K562 (cell line): ENCODE data around the gene KISS1R. TPM values are rescaled to one million over a fixed set of nuclear protein-coding genes. Genes with fewer than 3 reads are reported as not detected.

Experiments used
- CBFA2T2 ChIP-seq: fragments of 450-650 bp; conservative IDR thresholded peaks from 2 replicates; pipeline ENCODE4 v1.6.1; 2017; ENCODE audit warnings: mild to moderate bottlenecking
- ETV5 ChIP-seq: sonication (generic); formaldehyde crosslinking; IDR thresholded peaks from 2 replicates; pipeline ENCODE4 v1.4.0; 2020; ENCODE audit warnings: low read depth, mild to moderate bottlenecking, missing genetic modification reagents
- FOXJ3 ChIP-seq: sonication (generic); formaldehyde crosslinking; IDR thresholded peaks from 2 replicates; pipeline ENCODE4 v1.4.0; 2020; ENCODE audit warnings: mild to moderate bottlenecking, missing genetic modification reagents
- HDAC1 ChIP-seq, 2 experiments: fragments of 450-650 bp; IDR thresholded peaks; 2 replicates each; pipeline ENCODE4 v1.6.1; 2016 to 2017; ENCODE audit warnings: inconsistent platforms in 1 of 2, mild to moderate bottlenecking in 1 of 2, moderate library complexity in 1 of 2
- KLF10 ChIP-seq: fragments of 250-450 bp; sonication (Bioruptor Pico); IDR thresholded peaks from 2 replicates; pipeline ENCODE4 v1.6.1; 2021; ENCODE audit warnings: matching md5 sums
- KLF13 ChIP-seq: fragments of 450-650 bp; IDR thresholded peaks from 2 replicates; pipeline ENCODE4 v1.6.1; 2016; ENCODE audit warnings: missing genetic modification characterization, low read depth, mild to moderate bottlenecking, missing compliant biosample characterization, moderate library complexity, borderline replicate concordance
- LARP7 ChIP-seq: fragments of 450-650 bp; IDR thresholded peaks from 2 replicates; pipeline ENCODE4 v1.6.1; 2016
- MTF1 ChIP-seq: fragments of 250-450 bp; sonication (Bioruptor Pico); IDR thresholded peaks from 2 replicates; pipeline ENCODE4 v1.9.0; 2021; ENCODE audit warnings: moderate library complexity, mild to moderate bottlenecking, inconsistent platforms, borderline replicate concordance
- PCBP2 ChIP-seq: fragments of 200-400 bp; formaldehyde crosslinking; IDR thresholded peaks from 2 replicates; pipeline ENCODE4 v1.6.1; 2018; ENCODE audit warnings: low read length, low read depth, mild to moderate bottlenecking, moderate library complexity; ENCODE audit not compliant: poor library complexity, severe bottlenecking
- POLR2G ChIP-seq: fragments of 200-400 bp; formaldehyde crosslinking; IDR thresholded peaks from 2 replicates; pipeline ENCODE4 v1.6.1; 2017; ENCODE audit warnings: low read depth, mild to moderate bottlenecking, antibody characterized with exemption, low read length, moderate library complexity
- RBFOX2 ChIP-seq: fragments of 200-400 bp; formaldehyde crosslinking; IDR thresholded peaks from 2 replicates; pipeline ENCODE4 v1.6.1; 2017; ENCODE audit warnings: low read depth, mild to moderate bottlenecking, low read length, moderate library complexity
- RBM34 ChIP-seq: fragments of 200-400 bp; formaldehyde crosslinking; IDR thresholded peaks from 2 replicates; pipeline ENCODE4 v1.6.1; 2018; ENCODE audit warnings: low read length, borderline replicate concordance; ENCODE audit not compliant: insufficient read depth
- SNRNP70 ChIP-seq: fragments of 200-400 bp; formaldehyde crosslinking; optimal IDR thresholded peaks from 2 replicates; pipeline ENCODE3; 2017; ENCODE audit warnings: low read depth, low read length
- TBP ChIP-seq: optimal IDR thresholded peaks from 2 replicates; pipeline ENCODE3; 2011; ENCODE audit warnings: low read depth, low read length, improper control_type of control experiment
- TFAM ChIP-seq: fragments of 250-450 bp; sonication (Bioruptor Pico); conservative IDR thresholded peaks from 2 replicates; pipeline ENCODE4 v1.5.0; 2021; ENCODE audit warnings: mild to moderate bottlenecking, moderate library complexity
- THRB ChIP-seq: fragments of 450-650 bp; formaldehyde crosslinking; conservative IDR thresholded peaks from 2 replicates; pipeline ENCODE4 v1.4.0; 2022; ENCODE audit warnings: mild to moderate bottlenecking, missing genetic modification characterization
- YBX1 ChIP-seq: fragments of 450-650 bp; IDR thresholded peaks from 2 replicates; pipeline ENCODE4 v1.7.1; 2016; ENCODE audit warnings: mild to moderate bottlenecking
- ZNF140 ChIP-seq: fragments of 250-450 bp; sonication (Bioruptor Pico); IDR thresholded peaks from 2 replicates; pipeline ENCODE4 v1.8.0; 2021; ENCODE audit warnings: moderate library complexity, mild to moderate bottlenecking, inconsistent platforms
- ZNF274 ChIP-seq: IDR thresholded peaks from 2 replicates; pipeline ENCODE4 v1.6.1; 2011; ENCODE audit warnings: low read depth, mild to moderate bottlenecking, low read length, moderate library complexity, borderline replicate concordance
- ZNF347 ChIP-seq: fragments of 450-650 bp; formaldehyde crosslinking; IDR thresholded peaks from 2 replicates; pipeline ENCODE4 v1.4.0; 2020; ENCODE audit warnings: low read depth, mild to moderate bottlenecking, moderate library complexity
- ZNF444 ChIP-seq: fragments of 250-450 bp; sonication (Bioruptor Pico); IDR thresholded peaks from 2 replicates; pipeline ENCODE4 v1.4.0; 2020; ENCODE audit warnings: mild to moderate bottlenecking, moderate library complexity
- ZNF449 ChIP-seq: fragments of 250-450 bp; sonication (Bioruptor Pico); IDR thresholded peaks from 2 replicates; pipeline ENCODE4 v1.8.0; 2022; ENCODE audit warnings: moderate library complexity, mild to moderate bottlenecking, inconsistent platforms
- ZNF699 ChIP-seq: fragments of 250-450 bp; sonication (Bioruptor Pico); IDR thresholded peaks from 2 replicates; pipeline ENCODE4 v1.8.0; 2021; ENCODE audit warnings: mild to moderate bottlenecking, moderate library complexity; ENCODE audit not compliant: insufficient replicate concordance
- polyA plus RNA-seq, 8 experiments: library from polyadenylated mRNA; depleted of rRNA in 4 of 8; stranded (reverse) in 5 of 8; unstranded in 3 of 8; fragments of >200 nt; fragmentation: Nextera tagmentation in 2 of 8; fragmentation: Illumina TruSeq in 1 of 8; extraction: Ambion mirVana in 2 of 8; extraction: Trizol in 1 of 8; gene quantifications; 2 replicates each; pipeline versions ENCODE4 v1.2.1 to v1.2.3, GENCODE V29; 2011 to 2014; ENCODE audit warnings: inconsistent platforms in 1 of 8, missing spikeins in 1 of 8
- total RNA-seq, 7 experiments: library from RNA; depleted of rRNA in 6 of 7; stranded (reverse); fragments of >200 nt in 6 of 7; fragmentation: Illumina TruSeq in 2 of 7; extraction: Trizol in 2 of 7; gene quantifications; 2 replicates each; pipeline versions ENCODE4 v1.2.1 to v1.2.3, GENCODE V29; 2011 to 2021; ENCODE audit warnings: low replicate concordance in 1 of 7
- TF ChIP-seq, protein P1 (sequence below): fragments of 200-800 bp; sonication (Bioruptor generic); IDR thresholded peaks from 2 replicates; pipeline ENCODE4 v1.6.1; 2017; ENCODE audit warnings: missing genetic modification characterization, missing compliant biosample characterization

KISS1R gene
- total and polyA plus RNA-seq, 9 of the 15 experiments (the other 6 are each of a cell fraction or from before 2014, with no cell fraction given), result 0.37 to 39.4 (median 2.0) TPM

GRCh38 chr19:954672-955494 is 37.8 kb downstream of the KISS1R start (continued):
- TF ChIP-seq PCBP2, result no peak
- no peak for TF ChIP-seq ZNF274
- no peak for TF ChIP-seq YBX1
- peak; percentile 59 for TF ChIP-seq RBFOX2
- peak; percentile 71 for TF ChIP-seq ETV5 (CRISPR knock-in tag)
- TF ChIP-seq TBP, result no peak
- no peak for TF ChIP-seq RBM34
- TF ChIP-seq CBFA2T2, result peak; percentile 60
- no peak for TF ChIP-seq FOXJ3 (CRISPR knock-in tag)
- no peak for TF ChIP-seq ZNF347 (CRISPR knock-in tag)
- TF ChIP-seq ZNF699, result no peak
- no peak for TF ChIP-seq LARP7
- TF ChIP-seq MTF1, result no peak
- no peak for TF ChIP-seq ZNF444
- 0 out of 2 replicates have a peak, but pooled peaks have one; percentile 28 for TF ChIP-seq KLF13 (tag)
- TF ChIP-seq HDAC1 (IDR thresholded peaks at IDR 0.05), result no peak; a peak in 2 of 4 replicates
- no peak for TF ChIP-seq THRB (CRISPR knock-in tag)
- TF ChIP-seq ZNF140 (CRISPR knock-in tag), result no peak
- TF ChIP-seq SNRNP70, result no peak
- TF ChIP-seq, protein P1, sequence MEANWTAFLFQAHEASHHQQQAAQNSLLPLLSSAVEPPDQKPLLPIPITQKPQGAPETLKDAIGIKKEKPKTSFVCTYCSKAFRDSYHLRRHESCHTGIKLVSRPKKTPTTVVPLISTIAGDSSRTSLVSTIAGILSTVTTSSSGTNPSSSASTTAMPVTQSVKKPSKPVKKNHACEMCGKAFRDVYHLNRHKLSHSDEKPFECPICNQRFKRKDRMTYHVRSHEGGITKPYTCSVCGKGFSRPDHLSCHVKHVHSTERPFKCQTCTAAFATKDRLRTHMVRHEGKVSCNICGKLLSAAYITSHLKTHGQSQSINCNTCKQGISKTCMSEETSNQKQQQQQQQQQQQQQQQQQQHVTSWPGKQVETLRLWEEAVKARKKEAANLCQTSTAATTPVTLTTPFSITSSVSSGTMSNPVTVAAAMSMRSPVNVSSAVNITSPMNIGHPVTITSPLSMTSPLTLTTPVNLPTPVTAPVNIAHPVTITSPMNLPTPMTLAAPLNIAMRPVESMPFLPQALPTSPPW, result peak; percentile 88
- TF ChIP-seq ZNF449 (CRISPR knock-in tag), result 0 out of 2 replicates have a peak, but pooled peaks have one; percentile 50
- peak; percentile 70 for TF ChIP-seq POLR2G
- TF ChIP-seq TFAM (CRISPR knock-in tag), result no peak
- no peak for TF ChIP-seq KLF10 (CRISPR knock-in tag)
